ENCODE data around the gene SLC26A1.

Gene SLC26A1

GRCh38 chr4:963276-964225 is 29.7 kb downstream of the SLC26A1 start:
- no peak for DNase-seq

- no peak for DNase-seq
Observed at GRCh38 chr4:962231-963208, 30.7 kb downstream of the SLC26A1 start.

- DNase-seq, result no peak
Observed at GRCh38 chr4:961351-962230, 31.6 kb downstream of the SLC26A1 start.

GRCh38 chr4:960636-961350 is 32.4 kb downstream of the SLC26A1 start:
- DNase-seq, result no peak

GRCh38 chr4:960140-960635 is 33.0 kb downstream of the SLC26A1 start:
- DNase-seq, result no peak

- no peak for DNase-seq
Observed at GRCh38 chr4:959338-960139, 33.7 kb downstream of the SLC26A1 start.

GRCh38 chr4:958696-959337 is 34.4 kb downstream of the SLC26A1 start:
- DNase-seq, result no peak

GRCh38 chr4:958314-958665 is 34.9 kb downstream of the SLC26A1 start:
- no peak for DNase-seq

- DNase-seq, result no peak
Observed at GRCh38 chr4:957581-958313, 35.5 kb downstream of the SLC26A1 start.

GRCh38 chr4:957231-957580 is 36.0 kb downstream of the SLC26A1 start:
- DNase-seq, result no peak

- DNase-seq, result no peak
Observed at GRCh38 chr4:956531-957230, 36.5 kb downstream of the SLC26A1 start.

GRCh38 chr4:955931-956381 is 37.2 kb downstream of the SLC26A1 start:
- DNase-seq, result no peak

GRCh38 chr4:955161-955921 is 37.9 kb downstream of the SLC26A1 start:
- no peak for DNase-seq

GRCh38 chr4:954211-955020 is 38.8 kb downstream of the SLC26A1 start:
- DNase-seq, result no peak

GRCh38 chr4:953574-953915 is 39.7 kb downstream of the SLC26A1 start:
- no peak for DNase-seq

GRCh38 chr4:952881-953573 is 40.2 kb downstream of the SLC26A1 start:
- no peak for DNase-seq

All from activated gamma-delta T cell treated with Interleukin-2 at 50 U/mL for 16 hours (primary cell).